Activated effector memory CD4-positive, alpha-beta T cell treated with anti-CD3 and anti-CD28 coated beads, Interleukin-2, amount 50 U/mL, for 16 hours (primary cell): Measurements from ENCODE around the gene ANKZF1.
A peak's percentile ranks its signal among the peaks of the same experiment; 100 is the strongest.
"Not testable (repeated sequence)": the region's sequence is repeated elsewhere in the genome, so short reads cannot be mapped to it uniquely, and the experiment has no call there.

Source experiments
- DNase-seq: peaks from one replicate; pipeline ENCODE4 v3.0.0-alpha.2; 2020

ANKZF1 gene

GRCh38 chr2:219229305-219230058 is at the start of gene ANKZF1, which contains the start of gene ATG9A:
Gene ANKZF1, plus strand, starts transcription at chr2:219229806. Its CDS starts 452 bp downstream, at chr2:219230258.
Gene ATG9A, minus strand, starts transcription at chr2:219229636. Its CDS starts 1,612 bp downstream, at chr2:219228024.
- DNase-seq = peak; percentile 100

- no peak for DNase-seq
Measured at GRCh38 chr2:219180961-219181360, 48.6 kb upstream of the ANKZF1 start.

- DNase-seq = no peak
Measured at GRCh38 chr2:219181531-219181930, 48.1 kb upstream of the ANKZF1 start.

- DNase-seq = no peak
Measured at GRCh38 chr2:219182331-219183150, 47.1 kb upstream of the ANKZF1 start.

GRCh38 chr2:219183151-219183772 is 46.3 kb upstream of the ANKZF1 start:
- no peak for DNase-seq

GRCh38 chr2:219184121-219184520 is 45.5 kb upstream of the ANKZF1 start:
- DNase-seq = no peak

GRCh38 chr2:219186754-219187456 is 42.7 kb upstream of the ANKZF1 start:
- DNase-seq = no peak

GRCh38 chr2:219197388-219197787 is 32.2 kb upstream of the ANKZF1 start:
- DNase-seq = no peak

GRCh38 chr2:219198974-219199373 is 30.6 kb upstream of the ANKZF1 start:
- no peak for DNase-seq

- no peak for DNase-seq
Measured at GRCh38 chr2:219199470-219200211, 30.0 kb upstream of the ANKZF1 start.

- not testable (repeated sequence) for DNase-seq
Measured at GRCh38 chr2:219200502-219201326, 28.9 kb upstream of the ANKZF1 start.

GRCh38 chr2:219201331-219201730 is 28.3 kb upstream of the ANKZF1 start:
- DNase-seq = not testable (repeated sequence)

- DNase-seq = no peak
Measured at GRCh38 chr2:219204425-219205164, 25.0 kb upstream of the ANKZF1 start.

- no peak for DNase-seq
Measured at GRCh38 chr2:219205165-219205538, 24.5 kb upstream of the ANKZF1 start.

- no peak for DNase-seq
Measured at GRCh38 chr2:219205981-219206327, 23.7 kb upstream of the ANKZF1 start.

- peak; percentile 98 for DNase-seq
Measured at GRCh38 chr2:219206328-219207133, 23.1 kb upstream of the ANKZF1 start, which contains the start of gene ZFAND2B. Gene ZFAND2B, plus strand, starts transcription at chr2:219206782. Its CDS starts 206 bp downstream, at chr2:219206988.

- no peak for DNase-seq
Measured at GRCh38 chr2:219207134-219207883, 22.3 kb upstream of the ANKZF1 start.

- no peak for DNase-seq
Measured at GRCh38 chr2:219207884-219208740, 21.5 kb upstream of the ANKZF1 start.
